ENCODE measurements around the gene ATP8B4.

Gene ATP8B4

GRCh38 chr15:49855917-49856637 lies 263.0 kb downstream of the ATP8B4 start:
- DNase-seq (ENCODE audit: low spot score) = no peak

- DNase-seq (ENCODE audit: low spot score) = no peak
These were observed 266.3 kb downstream of the ATP8B4 start for GRCh38 chr15:49852756-49853155.

- no peak for DNase-seq (ENCODE audit: low spot score)
These were observed 270.2 kb downstream of the ATP8B4 start for GRCh38 chr15:49848807-49849206.

- no peak for DNase-seq (ENCODE audit: low spot score)
These were observed 270.7 kb downstream of the ATP8B4 start for GRCh38 chr15:49848282-49848724.

- no peak for DNase-seq (ENCODE audit: low spot score)
These were observed 271.4 kb downstream of the ATP8B4 start for GRCh38 chr15:49847423-49848281.

- no peak for DNase-seq (ENCODE audit: low spot score)
These were observed 274.6 kb downstream of the ATP8B4 start for GRCh38 chr15:49844390-49844789.

GRCh38 chr15:49843725-49844124 lies 275.3 kb downstream of the ATP8B4 start:
- no peak for DNase-seq (ENCODE audit: low spot score)

GRCh38 chr15:49842031-49842730 lies 276.9 kb downstream of the ATP8B4 start:
- DNase-seq (ENCODE audit: low spot score) = no peak

- no peak for DNase-seq (ENCODE audit: low spot score)
These were observed 286.5 kb downstream of the ATP8B4 start for GRCh38 chr15:49832511-49832910.

- peak; percentile 94 for DNase-seq (ENCODE audit: low spot score)
These were observed 287.6 kb downstream of the ATP8B4 start for GRCh38 chr15:49831206-49831965.

GRCh38 chr15:49830391-49830790 lies 288.6 kb downstream of the ATP8B4 start:
- DNase-seq (ENCODE audit: low spot score) = no peak

- DNase-seq (ENCODE audit: low spot score) = no peak
These were observed 291.7 kb downstream of the ATP8B4 start for GRCh38 chr15:49827311-49827710.

GRCh38 chr15:49826640-49827234 lies 292.3 kb downstream of the ATP8B4 start:
- DNase-seq (ENCODE audit: low spot score) = no peak

- no peak for DNase-seq (ENCODE audit: low spot score)
These were observed 294.3 kb downstream of the ATP8B4 start for GRCh38 chr15:49824775-49825099.

- DNase-seq (ENCODE audit: low spot score) = no peak
These were observed 294.9 kb downstream of the ATP8B4 start for GRCh38 chr15:49823987-49824774.

GRCh38 chr15:49817100-49817499 lies 301.9 kb downstream of the ATP8B4 start:
- no peak for DNase-seq (ENCODE audit: low spot score)

- DNase-seq (ENCODE audit: low spot score) = no peak
These were observed 303.1 kb downstream of the ATP8B4 start for GRCh38 chr15:49815950-49816349.

- DNase-seq (ENCODE audit: low spot score) = no peak
These were observed 303.5 kb downstream of the ATP8B4 start for GRCh38 chr15:49815526-49815925.

GRCh38 chr15:49814709-49815108 lies 304.3 kb downstream of the ATP8B4 start:
- DNase-seq (ENCODE audit: low spot score) = no peak

GRCh38 chr15:49813625-49814024 lies 305.4 kb downstream of the ATP8B4 start:
- DNase-seq (ENCODE audit: low spot score) = no peak

GRCh38 chr15:49810720-49811119 lies 308.3 kb downstream of the ATP8B4 start:
- no peak for DNase-seq (ENCODE audit: low spot score)

All from kidney capillary endothelial cell (primary cell).